Measurements from ENCODE around the gene ZNF746.

ZNF746 gene

DNA sequence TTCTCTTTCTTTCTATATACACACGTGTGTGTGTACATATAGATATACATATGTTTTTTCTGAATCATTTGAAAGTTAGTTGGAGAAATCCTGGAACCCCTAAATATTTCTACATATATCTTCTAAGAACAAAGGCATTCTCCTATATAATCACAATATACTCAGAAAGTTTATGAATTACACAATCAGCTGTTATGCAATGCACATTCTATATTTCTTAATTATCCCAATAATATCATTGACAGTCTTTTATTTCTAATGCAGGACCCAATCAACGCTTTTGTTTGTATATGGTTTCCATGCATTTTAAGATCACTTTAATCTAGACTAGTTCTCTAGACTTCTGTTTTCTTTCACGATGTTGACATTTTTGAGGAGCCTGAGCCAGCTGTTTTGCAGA is 27.7 kb upstream of the ZNF746 start:
- DNase-seq (ENCODE audit: insufficient read length, low spot score) (no peak), FAIRE-seq (no peak)

GRCh38 chr7:149524394-149524793 is 26.8 kb upstream of the ZNF746 start:
- DNase-seq (ENCODE audit: insufficient read length, low spot score) (no peak), FAIRE-seq (no peak)
- TF ChIP-seq, protein P1, sequence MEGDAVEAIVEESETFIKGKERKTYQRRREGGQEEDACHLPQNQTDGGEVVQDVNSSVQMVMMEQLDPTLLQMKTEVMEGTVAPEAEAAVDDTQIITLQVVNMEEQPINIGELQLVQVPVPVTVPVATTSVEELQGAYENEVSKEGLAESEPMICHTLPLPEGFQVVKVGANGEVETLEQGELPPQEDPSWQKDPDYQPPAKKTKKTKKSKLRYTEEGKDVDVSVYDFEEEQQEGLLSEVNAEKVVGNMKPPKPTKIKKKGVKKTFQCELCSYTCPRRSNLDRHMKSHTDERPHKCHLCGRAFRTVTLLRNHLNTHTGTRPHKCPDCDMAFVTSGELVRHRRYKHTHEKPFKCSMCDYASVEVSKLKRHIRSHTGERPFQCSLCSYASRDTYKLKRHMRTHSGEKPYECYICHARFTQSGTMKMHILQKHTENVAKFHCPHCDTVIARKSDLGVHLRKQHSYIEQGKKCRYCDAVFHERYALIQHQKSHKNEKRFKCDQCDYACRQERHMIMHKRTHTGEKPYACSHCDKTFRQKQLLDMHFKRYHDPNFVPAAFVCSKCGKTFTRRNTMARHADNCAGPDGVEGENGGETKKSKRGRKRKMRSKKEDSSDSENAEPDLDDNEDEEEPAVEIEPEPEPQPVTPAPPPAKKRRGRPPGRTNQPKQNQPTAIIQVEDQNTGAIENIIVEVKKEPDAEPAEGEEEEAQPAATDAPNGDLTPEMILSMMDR (IDR thresholded peaks at IDR 0.05; ENCODE audit: insufficient read depth, missing control alignments): no peak

More for the DNA sequence above, 27.7 kb upstream of the ZNF746 start:
- TF ChIP-seq, protein P1 (IDR thresholded peaks at IDR 0.05; ENCODE audit: insufficient read depth, missing control alignments): no peak

- FAIRE-seq (no peak), DNase-seq (ENCODE audit: insufficient read length, low spot score) (no peak)
- TF ChIP-seq, protein P1 (IDR thresholded peaks at IDR 0.05; ENCODE audit: insufficient read depth, missing control alignments): no peak
Observed at GRCh38 chr7:149510248-149510647, 12.6 kb upstream of the ZNF746 start.

DNA sequence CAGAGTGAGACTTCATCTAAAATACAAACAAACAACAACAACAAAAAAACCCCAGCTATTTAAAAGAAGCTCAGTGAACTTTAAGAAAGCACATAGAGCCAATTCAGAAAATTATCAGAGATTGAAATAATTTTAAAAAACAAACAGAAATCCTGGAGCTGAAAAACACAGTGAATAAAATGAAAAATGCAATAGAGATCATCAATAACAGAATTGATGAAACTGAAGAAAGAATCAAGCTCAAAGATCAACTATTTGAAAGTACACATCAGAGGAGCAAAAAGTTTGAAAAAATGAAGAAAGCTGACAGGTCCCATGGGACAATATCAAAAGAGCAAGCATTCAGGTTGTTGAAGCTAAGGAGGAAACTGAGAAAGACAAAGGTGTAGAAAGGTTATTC is 12.2 kb upstream of the ZNF746 start:
- TF ChIP-seq, protein P1 (IDR thresholded peaks at IDR 0.05; ENCODE audit: insufficient read depth, missing control alignments): no peak

DNA sequence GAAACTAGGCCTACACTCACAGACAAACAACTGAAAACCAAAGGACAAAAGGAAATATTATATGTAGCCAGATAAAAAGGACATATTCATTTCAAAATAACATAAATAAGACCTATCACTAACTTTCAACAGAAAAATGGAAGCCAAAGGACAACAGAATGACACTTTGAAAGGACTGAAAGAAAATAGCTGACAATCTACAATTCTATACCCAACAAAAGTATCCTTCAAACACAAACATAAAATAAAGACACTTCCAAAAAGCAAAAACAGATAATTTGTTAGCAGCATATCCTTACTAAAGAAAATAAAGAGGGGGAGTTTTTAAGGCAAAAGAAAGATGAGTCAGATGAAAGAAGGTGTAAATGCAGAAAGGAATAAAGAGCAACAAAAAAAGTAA is 7.9 kb upstream of the ZNF746 start:
- DNase-seq (ENCODE audit: insufficient read length, low spot score) (no peak), FAIRE-seq (no peak)
- TF ChIP-seq, protein P1 (IDR thresholded peaks at IDR 0.05; ENCODE audit: insufficient read depth, missing control alignments): no peak

More for the DNA sequence above, 12.2 kb upstream of the ZNF746 start:
- DNase-seq (ENCODE audit: insufficient read length, low spot score) (no peak), FAIRE-seq (no peak)

DNA sequence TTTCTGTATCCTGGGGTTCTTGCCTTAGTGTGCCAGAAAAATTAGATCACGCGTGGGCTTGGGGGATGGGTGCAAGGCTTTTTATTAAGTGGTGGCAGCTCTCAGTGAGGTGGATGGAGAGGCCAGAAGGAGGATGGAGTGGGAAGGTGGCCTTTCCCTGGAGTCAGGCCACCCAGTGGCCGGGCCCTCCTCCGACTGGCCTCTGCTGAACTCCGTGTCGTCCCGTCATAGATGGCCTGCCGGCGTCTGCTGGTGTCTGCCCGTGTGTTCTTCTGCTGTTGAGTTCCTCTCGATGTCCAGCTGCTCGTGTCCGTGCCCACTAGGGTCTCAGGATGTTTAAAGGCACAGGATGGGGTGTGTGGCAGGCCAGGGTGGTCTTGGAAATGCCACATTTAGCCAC is 4.0 kb upstream of the ZNF746 start:
- FAIRE-seq: no peak
- TF ChIP-seq, protein P1 (IDR thresholded peaks at IDR 0.05; ENCODE audit: insufficient read depth, missing control alignments): no peak
- DNase-seq (ENCODE audit: insufficient read length, low spot score): no peak

DNA sequence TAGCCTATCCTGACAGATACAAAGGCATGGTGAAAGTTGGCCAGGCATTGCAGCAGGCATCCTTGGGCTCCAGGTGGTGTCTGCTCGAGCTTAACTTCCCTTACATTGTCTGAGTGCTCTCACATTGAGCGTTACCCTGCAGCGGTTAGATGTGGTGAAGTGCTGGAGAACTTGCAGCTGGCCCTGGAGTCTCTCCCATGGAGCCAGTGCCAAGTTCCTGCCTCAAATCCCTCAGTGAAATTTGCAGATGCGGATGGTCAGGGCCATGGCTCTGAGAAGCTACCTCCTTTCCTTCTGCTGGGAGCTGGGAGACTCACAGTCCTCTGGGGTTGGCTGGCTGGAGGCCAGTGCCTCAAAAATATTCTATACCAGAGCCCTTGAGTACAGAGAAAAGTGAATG is 3.3 kb upstream of the ZNF746 start:
- DNase-seq (ENCODE audit: insufficient read length, low spot score): no peak
- no peak for FAIRE-seq
- TF ChIP-seq, protein P1 (IDR thresholded peaks at IDR 0.05; ENCODE audit: insufficient read depth, missing control alignments): no peak

Measured in D721Med (cell line).